H1 (cell line): ENCODE data around the gene TBX4. TPM values are rescaled to one million over a fixed set of nuclear protein-coding genes. Genes with fewer than 3 reads are reported as not detected.

Experiments
- CTCF ChIA-PET: fragments of 300-600 bp; sonication (Branson Sonifier 250); formaldehyde crosslinking; loops from one replicate; lab custom pipeline; 2021; ENCODE audit not compliant: partially characterized antibody; lab: Charles Lee
- POLR2A ChIA-PET: fragments of 300-600 bp; sonication (Branson Sonifier 250); formaldehyde crosslinking; loops from one replicate; lab custom pipeline; 2021; ENCODE audit warnings: inconsistent platforms; ENCODE audit not compliant: partially characterized antibody; lab: Charles Lee
- DNase-seq, 2 experiments: peaks; one replicate each; pipeline versions ENCODE4 v3.0.0 to v3.0.0-alpha.2; 2010 to 2022; ENCODE audit warnings: low spot score in 2 of 2, low read depth in 1 of 2, mixed read lengths in 1 of 2
- FAIRE-seq: peaks from 2 replicates; lab custom pipeline; 2011; peaks lifted over from hg19 to GRCh38; lab: Jason Lieb, UNC
- H2AFZ ChIP-seq: 2 replicates; pipeline ENCODE4 v1.8.1; 2012; ENCODE audit warnings: low read length, inconsistent platforms
- H2AK5ac ChIP-seq: 2 replicates; pipeline ENCODE4 v1.6.1; 2013; ENCODE audit warnings: low read depth, low read length
- H2BK120ac ChIP-seq: replicated peaks from 2 replicates; pipeline ENCODE3; 2013; ENCODE audit warnings: low read depth, low read length, inconsistent platforms
- H2BK12ac ChIP-seq: 2 replicates; pipeline ENCODE4 v1.6.1; 2013; ENCODE audit warnings: low read depth, low read length
- H2BK15ac ChIP-seq: 2 replicates; pipeline ENCODE4 v1.6.1; 2013; ENCODE audit warnings: low read length
- H2BK20ac ChIP-seq: 2 replicates; pipeline ENCODE4 v1.6.1; 2013; ENCODE audit warnings: low read length
- H2BK5ac ChIP-seq: 2 replicates; pipeline ENCODE4 v1.6.1; 2013; ENCODE audit warnings: low read depth, low read length
- H3K14ac ChIP-seq: 2 replicates; pipeline ENCODE4 v1.6.1; 2013; ENCODE audit warnings: inconsistent platforms; ENCODE audit not compliant: insufficient read length
- H3K18ac ChIP-seq: 2 replicates; pipeline ENCODE4 v1.6.1; 2013; ENCODE audit warnings: low read length; ENCODE audit errors: extremely low read depth
- H3K23ac ChIP-seq: 2 replicates; pipeline ENCODE4 v1.6.1; 2013; ENCODE audit warnings: inconsistent platforms; ENCODE audit not compliant: insufficient read length
- H3K23me2 ChIP-seq: 2 replicates; pipeline ENCODE4 v1.6.1; 2013; ENCODE audit warnings: low read depth, low read length
- H3K27ac ChIP-seq: 2 replicates; pipeline ENCODE4 v1.6.1; 2011; ENCODE audit warnings: low read depth, low read length, inconsistent platforms
- H3K27me3 ChIP-seq, 4 experiments: replicated peaks in 1 of 4; 1 replicate in 1 of 4; 2 replicates in 3 of 4; pipeline versions ENCODE4 v1.6.1 to v1.8.1; 2011 to 2013; ENCODE audit warnings: low read length in 3 of 4, mild to moderate bottlenecking in 3 of 4, inconsistent platforms in 2 of 4, mixed read lengths in 2 of 4, moderate library complexity in 1 of 4; ENCODE audit not compliant: control insufficient read depth in 3 of 4, insufficient read depth in 3 of 4; ENCODE audit errors: extremely low read depth in 1 of 4
- H3K36me3 ChIP-seq, 4 experiments: 2 replicates each; pipeline versions ENCODE4 v1.6.1 to v1.8.1; 2011 to 2013; ENCODE audit warnings: mild to moderate bottlenecking in 4 of 4, low read length in 3 of 4, moderate library complexity in 2 of 4, control low read depth in 1 of 4, inconsistent platforms in 1 of 4; ENCODE audit not compliant: insufficient read depth in 4 of 4, control insufficient read depth in 2 of 4
- H3K4ac ChIP-seq: replicated peaks from 2 replicates; pipeline ENCODE3; 2013; ENCODE audit warnings: low read length, low read depth, mixed read lengths, inconsistent platforms; ENCODE audit not compliant: insufficient read length
- H3K4me1 ChIP-seq, 4 experiments: replicated peaks in 1 of 4; 1 replicate in 1 of 4; 2 replicates in 3 of 4; pipeline versions ENCODE4 v1.6.1 to v1.8.1; 2011 to 2013; ENCODE audit warnings: low read length in 3 of 4, inconsistent platforms in 2 of 4, mixed read lengths in 1 of 4; ENCODE audit not compliant: insufficient read depth in 4 of 4, control insufficient read depth in 3 of 4
- H3K4me2 ChIP-seq, 2 experiments: 2 replicates each; pipeline versions ENCODE4 v1.6.1 to v1.8.1; 2011 to 2013; ENCODE audit warnings: low read depth in 2 of 2, low read length in 2 of 2, control low read depth in 1 of 2, inconsistent platforms in 1 of 2, mild to moderate bottlenecking in 1 of 2; ENCODE audit not compliant: insufficient read depth in 1 of 2
- H3K4me3 ChIP-seq, 4 experiments: fragments of 200-600, 300-600 bp in 1 of 4; sonication (generic), shearing (Covaris generic), sonication (Bioruptor Twin) in 1 of 4; 2 replicates each; pipeline versions ENCODE4 v1.5.1 to v1.8.1; 2011 to 2016; ENCODE audit warnings: low read length in 4 of 4, low read depth in 3 of 4, control low read depth in 2 of 4, inconsistent platforms in 2 of 4, mild to moderate bottlenecking in 2 of 4, mixed read lengths in 1 of 4, moderate library complexity in 1 of 4; ENCODE audit not compliant: insufficient read depth in 2 of 4; ENCODE audit errors: extremely low read depth in 1 of 4
- H3K56ac ChIP-seq: replicated peaks from 2 replicates; pipeline ENCODE3; 2013; ENCODE audit warnings: low read depth, mild to moderate bottlenecking, mixed read lengths, low read length, inconsistent platforms; ENCODE audit not compliant: insufficient read length
- H3K79me1 ChIP-seq: 2 replicates; pipeline ENCODE4 v1.6.1; 2013; ENCODE audit warnings: low read depth, low read length, control low read depth
- H3K79me2 ChIP-seq, 2 experiments: 2 replicates each; pipeline versions ENCODE4 v1.6.1 to v1.8.1; 2012 to 2013; ENCODE audit warnings: low read length in 2 of 2, mild to moderate bottlenecking in 2 of 2, inconsistent platforms in 1 of 2; ENCODE audit not compliant: insufficient read depth in 2 of 2, control insufficient read depth in 1 of 2
- H3K9ac ChIP-seq, 4 experiments: replicated peaks in 1 of 4; 1 replicate in 1 of 4; 2 replicates in 3 of 4; pipeline versions ENCODE4 v1.6.1 to v1.8.1; 2011 to 2013; ENCODE audit warnings: low read depth in 3 of 4, low read length in 3 of 4, control low read depth in 2 of 4, mild to moderate bottlenecking in 2 of 4, moderate library complexity in 2 of 4, inconsistent platforms in 1 of 4; ENCODE audit errors: extremely low read depth in 1 of 4
- H3K9me3 ChIP-seq, 2 experiments: 2 replicates each; pipeline versions ENCODE4 v1.6.1 to v1.8.1; 2012 to 2013; ENCODE audit warnings: mild to moderate bottlenecking in 2 of 2, moderate library complexity in 2 of 2, control low read depth in 1 of 2, inconsistent platforms in 1 of 2, low read depth in 1 of 2, low read length in 1 of 2, mixed read lengths in 1 of 2; ENCODE audit not compliant: insufficient read depth in 2 of 2
- H4K20me1 ChIP-seq, 2 experiments: replicated peaks in 1 of 2; 2 replicates each; pipeline versions ENCODE3 to v1.8.1; 2011 to 2013; ENCODE audit warnings: inconsistent platforms in 2 of 2, low read length in 2 of 2, mild to moderate bottlenecking in 1 of 2; ENCODE audit not compliant: insufficient read depth in 2 of 2, control insufficient read depth in 1 of 2
- H4K5ac ChIP-seq: 2 replicates; pipeline ENCODE4 v1.6.1; 2013; ENCODE audit warnings: low read length, low read depth, mixed read lengths, inconsistent platforms; ENCODE audit not compliant: insufficient read length
- H4K8ac ChIP-seq: 2 replicates; pipeline ENCODE4 v1.8.0; 2013; ENCODE audit warnings: mild to moderate bottlenecking, moderate library complexity, low read length, inconsistent platforms; ENCODE audit not compliant: insufficient read depth; ENCODE audit errors: extremely low read depth
- H4K91ac ChIP-seq: replicated peaks from 2 replicates; pipeline ENCODE3; 2013; ENCODE audit warnings: low read length, mixed read lengths, inconsistent platforms; ENCODE audit not compliant: insufficient read length
- BRCA1 ChIP-seq: IDR thresholded peaks from 2 replicates; pipeline ENCODE4 v1.6.1; 2012; ENCODE audit warnings: low read depth, low read length, improper control_type of control experiment
- FOSL1 ChIP-seq: IDR thresholded peaks from 2 replicates; pipeline ENCODE4 v1.6.1; 2011; ENCODE audit warnings: mild to moderate bottlenecking, low read depth, low read length, moderate library complexity; ENCODE audit not compliant: insufficient read depth
- NANOG ChIP-seq: IDR thresholded peaks from 2 replicates; pipeline ENCODE4 v1.6.1; 2011; ENCODE audit warnings: low read length, low read depth, mild to moderate bottlenecking, inconsistent platforms; ENCODE audit not compliant: insufficient read depth, poor library complexity, severe bottlenecking
- PHF8 ChIP-seq: fragments of 200-600 bp; sonication (generic); conservative IDR thresholded peaks from 2 replicates; pipeline ENCODE4 v1.7.1; 2012; ENCODE audit warnings: low read depth, mild to moderate bottlenecking, inconsistent platforms, low read length, moderate library complexity
- POLR2AphosphoS5 ChIP-seq: IDR thresholded peaks from 2 replicates; pipeline ENCODE4 v1.6.1; 2011; ENCODE audit warnings: low read depth, low read length
- RAD21 ChIP-seq, 2 experiments: IDR thresholded peaks in 1 of 2; conservative IDR thresholded peaks in 1 of 2; 2 replicates each; pipeline ENCODE4 v1.6.1; 2011; ENCODE audit warnings: low read depth in 2 of 2, low read length in 2 of 2, improper control_type of control experiment in 1 of 2, inconsistent platforms in 1 of 2, mild to moderate bottlenecking in 1 of 2, moderate library complexity in 1 of 2
- SAP30 ChIP-seq: fragments of 300-600 bp; sonication (generic); IDR thresholded peaks from 2 replicates; pipeline ENCODE4 v1.7.1; 2012; ENCODE audit warnings: low read length, moderate library complexity, mild to moderate bottlenecking, inconsistent platforms; ENCODE audit not compliant: insufficient read depth, insufficient replicate concordance
- SIN3A ChIP-seq, 2 experiments: IDR thresholded peaks in 1 of 2; conservative IDR thresholded peaks in 1 of 2; 2 replicates each; pipeline ENCODE4 v1.6.1; 2011 to 2012; ENCODE audit warnings: low read length in 2 of 2, improper control_type of control experiment in 1 of 2, low read depth in 1 of 2, mild to moderate bottlenecking in 1 of 2
- SP1 ChIP-seq: IDR thresholded peaks from 2 replicates; pipeline ENCODE4 v1.6.1; 2011; ENCODE audit warnings: low read depth, low read length
- SP2 ChIP-seq: IDR thresholded peaks from 2 replicates; pipeline ENCODE4 v1.6.1; 2012; ENCODE audit warnings: mild to moderate bottlenecking, low read length, inconsistent platforms
- SRF ChIP-seq: IDR thresholded peaks from 2 replicates; pipeline ENCODE4 v1.6.1; 2011; ENCODE audit warnings: mild to moderate bottlenecking, low read depth, low read length, moderate library complexity
- TCF12 ChIP-seq: IDR thresholded peaks from 2 replicates; pipeline ENCODE4 v1.6.1; 2011; ENCODE audit warnings: low read depth, mild to moderate bottlenecking, low read length
- ZNF274 ChIP-seq: IDR thresholded peaks from 2 replicates; pipeline ENCODE4 v1.7.0; 2012; ENCODE audit warnings: low read length, borderline replicate concordance; ENCODE audit errors: extremely low read depth
- WGBS, 2 experiments: shearing (Covaris generic) in 1 of 2; methylation state at CpG; one replicate each; pipeline versions ENCODE4 v1.1.6 to v1.1.7; 2013 to 2015; ENCODE audit warnings: low lambda C conversion rate in 2 of 2, mixed read lengths in 2 of 2, inconsistent platforms in 1 of 2, low coverage in 1 of 2, missing lambda C conversion rate in 1 of 2; ENCODE audit not compliant: insufficient replicate concordance in 2 of 2, insufficient coverage in 1 of 2, insufficient read length in 1 of 2; ENCODE audit errors: extremely low coverage in 1 of 2, missing lambda C conversion rate in 1 of 2; 5-methylcytosine and 5-hydroxymethylcytosine counted together
- polyA plus RNA-seq, 7 experiments: library from polyadenylated mRNA; depleted of rRNA in 3 of 7; stranded (reverse) in 5 of 7; unstranded in 2 of 7; fragments of >200 nt in 5 of 7; fragments of 200-250 nt in 2 of 7; gene quantifications; 1 replicate in 5 of 7; 2 replicates in 1 of 7; 4 replicates in 1 of 7; pipeline versions ENCODE4 v1.2.1 to v1.2.3, GENCODE V29; 2011 to 2013; ENCODE audit warnings: missing spikeins in 2 of 7, mixed read lengths in 2 of 7
- total RNA-seq: library from RNA; stranded (reverse); fragmentation: NEBNext Ultra II Directional; extraction: Animal tissue kit (Norgen Biotek cat#: 25700); gene quantifications from 2 replicates; pipeline ENCODE4 v1.2.1, GENCODE V29; 2021

The TBX4 gene
- total and polyA plus RNA-seq, 2 of the 8 experiments (the other 6 are each of a cell fraction or from before 2014, with no cell fraction given), result 0.02 TPM; not detected in 1

DNA sequence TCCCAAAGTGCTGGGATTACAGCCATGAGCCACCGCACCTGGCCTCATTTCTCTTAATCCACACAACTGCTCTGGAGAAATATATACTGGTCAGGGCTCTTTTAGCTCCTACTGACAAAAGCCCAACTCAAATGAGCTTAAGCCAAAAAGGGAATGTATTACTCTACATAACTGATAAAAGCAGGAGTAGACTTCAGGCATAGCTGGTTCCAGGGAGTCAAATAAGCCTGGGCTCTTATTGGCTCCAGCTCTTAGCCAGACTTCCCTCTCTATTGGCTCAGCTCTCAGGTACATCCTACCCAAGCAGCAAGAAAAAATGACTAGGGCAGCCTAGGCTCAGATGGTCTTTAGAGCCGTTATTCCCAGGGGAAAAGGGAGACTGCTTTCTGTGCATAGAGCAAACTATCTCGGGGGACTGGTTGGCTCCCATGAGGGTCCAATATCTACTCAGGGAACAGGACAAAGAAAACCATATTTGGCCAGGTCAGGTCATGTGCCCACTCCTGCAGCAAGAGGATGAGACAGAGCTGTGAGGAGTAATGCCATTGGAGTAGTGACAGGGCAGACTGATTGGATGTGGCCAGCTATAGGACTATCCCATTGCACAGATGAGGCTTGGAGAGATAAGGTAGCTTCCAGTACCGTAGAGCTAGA, 31.4 kb upstream of the TBX4 start:
- no peak overlapping the region for H3K23ac ChIP-seq
- POLR2A ChIA-PET, result no interaction called here
- H2BK20ac ChIP-seq, result no peak overlapping the region
- FAIRE-seq, result no peak
- H2AK5ac ChIP-seq, result no peak overlapping the region
- peak in 1 of 2 experiments; percentile 23 for DNase-seq
- no peaks in the 10 kb centered on the region for H3K79me2 ChIP-seq
- H3K23me2 ChIP-seq, result peaks cover 2% of the 10 kb centered on the region; the same call in 1 of the 2 replicates
- no peaks in the 10 kb centered on the region for H4K20me1 ChIP-seq
- no peak overlapping the region for H3K18ac ChIP-seq
- H4K8ac ChIP-seq, result no peak overlapping the region
- no peak overlapping the region for H2BK5ac ChIP-seq
- H3K56ac ChIP-seq, result no peak overlapping the region
- peaks cover 0 to 15% (median 10%) of the 10 kb centered on the region in 4 experiments; a peak in 6 of 7 replicates for H3K27me3 ChIP-seq
- H3K36me3 ChIP-seq, result no peaks in the 10 kb centered on the region
- H2BK15ac ChIP-seq, result no peak overlapping the region
- H3K4ac ChIP-seq, result no peak overlapping the region
- no peaks in the 10 kb centered on the region for H3K79me1 ChIP-seq
- WGBS, 2 experiments, result 91% methylated on average over 4 of the region's 4 CpGs; no CpG with 5 or more reads in 1 of the 2 experiments
- H2BK12ac ChIP-seq, result no peak overlapping the region
- no peak overlapping the region for H4K5ac ChIP-seq
- CTCF ChIA-PET, result interaction anchor here (0.6 to 2.1 kb wide), 13 partner anchors 9 to 742 kb away, joined by 3 to 10 read pairs (median 3); no protein-coding TSS in a partner anchor
- no peak overlapping the region for H3K9ac ChIP-seq
- no peak overlapping the region for H2BK120ac ChIP-seq
- no peak overlapping the region for H3K4me3 ChIP-seq
- H4K91ac ChIP-seq, result no peak overlapping the region
- no peak overlapping the region for H3K4me2 ChIP-seq
- no peak overlapping the region for H2AFZ ChIP-seq
- no peak overlapping the region for H3K14ac ChIP-seq
- no peaks in the 10 kb centered on the region for H3K9me3 ChIP-seq
- TF ChIP-seq BRCA1 (no peak), SAP30 (no peak), TCF12 (no peak), SRF (no peak), RAD21 (IDR thresholded peaks at IDR 0.05 in 1 of 2, conservative IDR thresholded peaks at IDR 0.05 in 1 of 2; ENCODE audit: low read depth in 2 of 2, low read length in 2 of 2) (no peak), ZNF274 (no peak), POLR2AphosphoS5 (no peak), SP2 (no peak), SIN3A (conservative IDR thresholded peaks at IDR 0.05 in 1 of 2, IDR thresholded peaks at IDR 0.05 in 1 of 2; ENCODE audit: low read depth in 1 of 2, low read length in 2 of 2) (no peak), NANOG (no peak), PHF8 (no peak), SP1 (no peak), FOSL1 (no peak)
- TF ChIP-seq, all 59 proteins: peak for 0
- peaks cover 0 to 7% (median 2%) of the 10 kb centered on the region in 4 experiments; a peak in 5 of 7 replicates for H3K4me1 ChIP-seq
- H3K27ac ChIP-seq, result no peak overlapping the region
